GM21737 (cell line): ENCODE measurements around the gene TAF3.
"Not testable (repeated sequence)": the region's sequence is repeated elsewhere in the genome, so short reads cannot be mapped to it uniquely, and the experiment has no call there.

Experiments
- ATAC-seq: cut with Tn5 transposase; IDR thresholded peaks from one replicate; pipeline ENCODE4 v1.9.1; 2021; ENCODE audit warnings: mild to moderate bottlenecking, moderate library complexity; ENCODE audit not compliant: unreplicated experiment

The TAF3 gene

DNA sequence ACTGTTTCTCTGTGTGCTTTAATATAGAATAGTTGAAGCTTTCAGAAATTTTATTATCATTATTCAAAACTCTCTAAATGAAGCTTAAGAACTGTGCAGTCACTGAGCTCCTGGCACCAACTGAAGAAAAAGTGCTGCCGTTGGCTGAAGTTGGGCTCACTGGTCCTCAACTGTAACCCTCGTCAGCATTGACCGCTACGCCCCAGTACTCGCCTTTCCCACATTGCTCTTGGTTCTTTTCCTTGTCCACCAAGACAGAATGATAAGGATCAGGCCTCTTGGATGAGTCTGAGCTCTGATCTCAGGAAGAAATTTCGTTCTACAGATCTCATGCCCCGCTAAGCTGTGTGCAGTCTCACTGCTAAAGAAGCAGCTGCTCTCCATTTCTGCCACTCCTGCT is 7.9 kb upstream of the TAF3 start:
- no peak for ATAC-seq

- ATAC-seq = no peak
Measured at GRCh38 chr10:7811000-7811399, 7.3 kb upstream of the TAF3 start.

DNA sequence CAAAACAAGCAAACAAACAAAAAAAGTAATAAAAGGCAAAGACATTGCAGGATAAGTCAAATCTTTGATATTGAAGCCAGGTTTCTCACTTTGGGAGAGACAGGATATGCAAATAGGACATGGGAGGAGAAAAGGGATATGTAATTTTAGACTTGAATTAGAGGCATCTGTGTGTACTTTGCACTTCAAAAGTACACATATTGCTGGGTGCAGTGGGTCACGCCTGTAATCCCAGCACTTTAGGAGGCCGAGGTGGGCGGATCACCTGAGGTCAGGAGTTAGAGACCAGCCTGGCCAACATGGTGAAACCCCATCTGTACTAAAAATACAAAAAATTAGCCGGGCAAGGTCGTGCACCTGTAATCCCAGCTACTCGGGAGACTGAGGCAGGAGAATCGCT is 6.6 kb upstream of the TAF3 start:
- not testable (repeated sequence) for ATAC-seq

DNA sequence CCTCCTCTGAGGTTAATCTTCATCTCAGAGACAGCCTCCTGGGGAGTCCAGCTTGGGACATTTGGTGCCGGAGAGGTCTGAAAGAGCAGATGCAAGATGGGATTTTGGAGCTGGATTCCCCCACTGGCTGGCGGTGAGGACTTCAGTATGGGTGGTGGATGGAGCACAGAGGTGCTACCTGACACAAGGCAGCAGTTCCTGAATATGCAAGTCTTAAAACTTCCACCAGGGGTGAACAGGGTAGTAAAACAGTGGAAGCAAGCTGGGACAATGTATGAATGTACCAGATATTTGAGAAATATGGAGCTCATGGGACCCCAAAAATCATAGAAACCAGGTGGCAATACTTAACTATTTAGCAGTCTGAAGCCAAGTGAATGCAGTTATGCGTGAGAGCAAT is 4.8 kb upstream of the TAF3 start:
- no peak for ATAC-seq

- no peak for ATAC-seq
Measured at GRCh38 chr10:7817576-7817975, 729 bp upstream of the TAF3 start.

DNA sequence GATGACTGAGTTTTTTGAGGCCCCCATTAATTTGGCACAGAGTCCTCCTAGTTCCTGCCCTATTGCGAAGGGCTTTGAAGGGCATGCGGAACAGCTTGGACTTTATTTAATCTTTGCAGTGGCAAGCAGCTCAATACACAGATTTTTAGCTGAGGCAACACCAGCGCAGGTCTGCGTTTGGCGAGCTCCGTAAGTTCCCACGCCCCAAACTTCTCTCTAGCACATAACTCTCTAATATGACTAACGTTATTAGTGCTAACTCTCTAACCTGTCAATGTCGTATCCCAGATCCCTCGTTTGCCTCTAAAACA is 366 bp upstream of the TAF3 start:
- peak; percentile 6 for ATAC-seq

DNA sequence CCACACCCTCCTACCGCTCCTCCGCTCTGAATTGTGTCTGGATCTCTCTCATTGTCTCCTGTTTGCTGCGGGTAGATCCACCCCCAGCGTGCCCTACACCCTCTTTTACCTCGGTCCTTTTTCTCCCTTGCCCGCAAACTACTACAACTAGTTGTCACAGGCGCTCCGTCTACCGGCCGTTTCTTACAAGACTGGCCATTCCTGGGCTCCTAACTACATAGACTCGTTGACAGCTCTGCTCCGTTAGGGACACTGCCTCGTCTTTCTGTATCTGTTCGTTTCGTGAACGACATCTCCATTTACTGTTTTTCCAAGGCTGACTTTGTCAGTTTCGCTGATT is 786 bp downstream of the TAF3 start:
- peak; percentile 53 for ATAC-seq

GRCh38 chr10:7824251-7824650 is 5.9 kb downstream of the TAF3 start:
- no peak for ATAC-seq

GRCh38 chr10:7826971-7827370 is 8.7 kb downstream of the TAF3 start:
- no peak for ATAC-seq

- ATAC-seq = no peak
Measured at GRCh38 chr10:7829289-7829834, 11.1 kb downstream of the TAF3 start.

DNA sequence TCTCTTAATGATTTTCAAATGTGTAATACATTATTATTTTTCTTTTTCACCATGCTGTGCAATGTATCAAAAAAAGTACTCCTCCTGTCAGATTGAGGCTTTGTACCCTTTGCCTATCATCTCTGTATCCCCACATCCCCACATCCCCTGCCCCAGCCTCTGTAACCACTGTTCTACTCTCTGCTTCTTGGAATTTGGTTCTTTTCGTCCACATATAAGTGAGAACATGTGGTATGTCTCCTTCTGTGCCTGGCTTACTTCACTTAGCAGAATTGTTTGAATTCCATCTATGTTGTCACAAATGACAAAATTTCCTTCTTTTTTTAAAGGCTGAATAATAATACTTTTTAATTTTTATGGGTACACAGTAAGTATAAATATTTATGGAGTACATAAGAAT is 13.8 kb downstream of the TAF3 start:
- no peak for ATAC-seq

GRCh38 chr10:7833210-7833609 is 14.9 kb downstream of the TAF3 start:
- ATAC-seq = no peak

GRCh38 chr10:7834262-7834661 is 16.0 kb downstream of the TAF3 start:
- no peak for ATAC-seq

- ATAC-seq = no peak
Measured at GRCh38 chr10:7836571-7836970, 18.3 kb downstream of the TAF3 start.

- ATAC-seq = no peak
Measured at GRCh38 chr10:7846591-7846990, 28.3 kb downstream of the TAF3 start.

- ATAC-seq = no peak
Measured at GRCh38 chr10:7853226-7853842, 35.0 kb downstream of the TAF3 start.

DNA sequence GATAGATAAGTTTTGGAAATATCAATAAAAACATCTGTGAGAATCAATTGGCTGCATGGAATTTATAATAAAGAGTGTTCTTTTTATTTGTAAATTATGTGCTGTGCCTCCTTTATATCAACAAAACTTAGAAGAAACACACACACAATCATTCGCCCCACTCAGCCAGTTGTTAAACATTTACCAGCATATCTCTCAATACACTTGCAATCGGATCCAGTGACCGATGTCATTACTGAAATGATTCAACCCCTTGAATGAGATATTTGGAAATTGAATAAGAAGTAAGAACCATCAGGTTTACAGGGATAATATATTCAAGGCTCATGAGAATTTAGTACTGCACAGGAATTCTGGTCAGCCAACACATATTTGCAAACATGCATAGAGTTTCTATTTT is 35.6 kb downstream of the TAF3 start:
- no peak for ATAC-seq

GRCh38 chr10:7855205-7855604 is 36.9 kb downstream of the TAF3 start:
- no peak for ATAC-seq

- ATAC-seq = no peak
Measured at GRCh38 chr10:7856678-7857077, 38.4 kb downstream of the TAF3 start.

DNA sequence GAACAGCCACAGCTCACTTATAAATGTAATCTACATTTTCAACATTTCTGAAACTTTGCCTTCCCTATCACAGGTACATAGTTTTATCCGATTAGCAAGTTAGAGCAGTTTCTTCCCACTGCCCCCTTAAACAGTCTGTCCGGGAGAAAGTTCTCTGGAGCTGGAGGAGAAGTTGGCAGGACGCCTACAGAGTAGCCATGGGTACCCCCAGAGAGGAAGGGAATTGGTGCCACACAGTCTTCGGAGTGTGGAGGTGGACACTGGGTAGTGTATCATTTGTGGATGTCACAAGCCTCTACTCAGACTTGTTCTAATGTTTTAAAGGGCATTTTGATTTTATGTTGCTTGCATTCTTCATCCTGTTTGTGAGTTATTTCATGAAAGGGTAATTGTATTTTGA is 39.0 kb downstream of the TAF3 start:
- ATAC-seq = no peak

GRCh38 chr10:7861509-7862120 is 43.3 kb downstream of the TAF3 start:
- no peak for ATAC-seq

DNA sequence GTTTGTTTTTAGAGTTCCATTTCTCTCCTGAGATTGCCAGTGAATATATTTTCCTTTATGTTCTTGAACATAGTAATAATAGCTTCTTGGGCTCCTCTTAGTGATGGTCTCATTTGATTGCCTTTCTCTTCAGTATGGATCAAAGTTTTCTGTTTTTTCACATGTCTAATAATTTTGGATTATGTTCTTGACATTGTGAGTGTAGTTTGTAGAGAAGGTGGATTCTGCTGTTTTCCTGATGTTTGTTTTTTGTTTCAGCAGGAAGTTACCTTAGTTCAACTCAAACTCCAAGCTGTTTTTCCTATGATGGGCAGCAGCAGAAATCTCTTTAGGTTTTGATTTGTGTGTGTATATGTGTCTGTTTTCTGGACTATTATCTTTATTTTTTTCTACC is 43.8 kb downstream of the TAF3 start:
- no peak for ATAC-seq

GRCh38 chr10:7866176-7866575 is 47.9 kb downstream of the TAF3 start:
- no peak for ATAC-seq
